Lung (tissue), 12 donors: ENCODE measurements around the gene TSPAN31. TPM values are rescaled to one million over a fixed set of nuclear protein-coding genes. Genes with fewer than 3 reads are reported as not detected.

ENCODE experiments used
- ATAC-seq: fragments of 200-7000 bp; cut with Tn5 transposase; one replicate; pipeline ENCODE4 v1.9.1; 2020; ENCODE audit warnings: moderate number of reproducible peaks; ENCODE audit not compliant: insufficient read depth, low FRiP score
- DNase-seq, 3 donors: peaks; one replicate each; pipeline ENCODE4 v3.0.0-alpha.2; 2013 to 2017
- H3K27ac ChIP-seq, 2 donors: one replicate each; pipeline ENCODE4 v1.5.1; 2013; ENCODE audit warnings: mild to moderate bottlenecking in 2 of 2, moderate library complexity in 2 of 2, control low read depth in 1 of 2, inconsistent platforms in 1 of 2, low read depth in 1 of 2, low read length in 1 of 2
- H3K27me3 ChIP-seq, 3 donors: one replicate each; pipeline ENCODE4 v1.5.1; 2013; ENCODE audit warnings: low read length in 2 of 3; ENCODE audit not compliant: control insufficient read depth in 3 of 3, insufficient read depth in 3 of 3
- H3K36me3 ChIP-seq, 4 donors: one replicate each; pipeline ENCODE4 v1.5.1; 2013; ENCODE audit warnings: low read length in 4 of 4, mild to moderate bottlenecking in 1 of 4, moderate library complexity in 1 of 4; ENCODE audit not compliant: control insufficient read depth in 4 of 4, insufficient read depth in 4 of 4
- H3K4me1 ChIP-seq, 5 donors: one replicate each; pipeline ENCODE4 v1.5.1; 2013; ENCODE audit warnings: low read length in 5 of 5, mild to moderate bottlenecking in 2 of 5, moderate library complexity in 1 of 5; ENCODE audit not compliant: control insufficient read depth in 5 of 5, insufficient read depth in 5 of 5
- H3K4me3 ChIP-seq: one replicate; pipeline ENCODE4 v1.5.1; 2013; ENCODE audit warnings: mild to moderate bottlenecking, control low read depth, moderate library complexity
- H3K9ac ChIP-seq, 2 donors: one replicate each; pipeline ENCODE4 v1.5.1; 2013; ENCODE audit warnings: low read length in 2 of 2, control low read depth in 1 of 2; ENCODE audit not compliant: insufficient read depth in 1 of 2
- H3K9me3 ChIP-seq, 4 donors: one replicate each; pipeline ENCODE4 v1.5.1; 2013; ENCODE audit warnings: low read length in 3 of 4, mild to moderate bottlenecking in 1 of 4, moderate library complexity in 1 of 4; ENCODE audit not compliant: control insufficient read depth in 4 of 4, insufficient read depth in 3 of 4
- WGBS, 2 donors: extraction: QIAGEN DNeasy Blood & Tissue Kit; methylation state at CpG; one replicate each; pipeline ENCODE4 v1.1.7; 2013; 5-methylcytosine and 5-hydroxymethylcytosine counted together
- polyA plus RNA-seq, 2 donors: library from polyadenylated mRNA; stranded (reverse); fragments of 200-250 nt; gene quantifications; one replicate each; pipeline ENCODE4 v1.2.1, GENCODE V29; 2013
- total RNA-seq, 2 donors: library from RNA; depleted of rRNA in 1 of 2; stranded (reverse); fragments of >200 nt in 1 of 2; gene quantifications; one replicate each; pipeline ENCODE4 v1.2.1, GENCODE V29; 2014 to 2021
- TF ChIP-seq, protein P1 (sequence below): IDR thresholded peaks from 2 replicates; pipeline ENCODE4 v1.5.1; 2012; ENCODE audit warnings: mild to moderate bottlenecking; ENCODE audit errors: control extremely low read depth, extremely low read depth
- donor health status: control.
- donor health status: control.
- donor health status: Bipolar disorder and iron deficiency.
- donor health status: healthy.
- donor health status: DM: yes; HTN: yes; CAD: no.

TSPAN31 gene
- total and polyA plus RNA-seq, 4 donors, result 32.4 to 61.1 (median 46.1) TPM

DNA sequence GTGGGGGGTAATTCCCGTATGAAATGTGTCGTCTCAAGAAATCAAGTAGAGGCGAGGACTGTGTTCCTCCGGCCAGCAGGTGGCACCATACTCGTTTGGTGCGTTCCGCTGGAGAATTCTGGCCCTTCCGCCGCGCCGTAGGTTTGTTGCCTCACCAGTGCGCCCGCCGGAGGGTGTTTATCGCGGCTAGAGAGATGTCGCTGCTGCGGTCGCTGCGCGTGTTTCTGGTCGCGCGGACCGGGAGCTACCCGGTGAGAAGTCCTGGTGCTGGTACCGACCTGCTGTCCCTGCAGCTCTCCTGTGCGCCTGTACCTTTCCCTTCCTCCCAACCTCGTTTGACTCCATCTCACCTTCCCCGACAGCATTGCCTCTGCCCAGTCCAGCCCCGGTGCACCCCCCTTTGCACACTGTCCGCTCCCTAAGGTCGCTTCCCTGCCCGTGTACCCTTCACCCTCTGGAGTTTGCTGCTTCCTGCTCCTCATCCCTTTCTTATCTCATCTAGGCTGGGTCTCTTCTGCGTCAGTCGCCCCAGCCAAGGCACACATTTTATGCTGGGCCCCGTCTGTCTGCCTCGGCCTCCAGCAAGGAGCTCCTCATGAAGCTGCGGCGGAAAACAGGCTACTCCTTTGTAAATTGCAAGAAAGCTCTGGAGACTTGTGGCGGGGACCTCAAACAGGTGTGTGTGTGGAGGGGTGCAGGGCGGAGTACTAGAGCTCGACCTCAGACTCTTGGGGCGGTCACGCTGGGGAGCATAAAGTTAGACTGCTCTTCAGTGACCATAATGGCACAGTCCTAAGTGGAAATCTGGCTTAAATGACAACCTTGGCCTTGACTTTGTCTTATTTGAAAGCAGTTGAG is 38.0 kb downstream of the TSPAN31 start, which contains the start of gene TSFM:
Gene TSFM (plus strand): TSS at position 180 of the 858 bp plus-strand sequence. CDS start 15 bp downstream, at position 195.
- WGBS, 2 donors, result 1% methylated on average over 45 of the region's 45 CpGs
- H3K9me3 ChIP-seq, result no peaks in the 10 kb centered on the region
- H3K36me3 ChIP-seq, result peaks cover 9 to 28% (median 18%) of the 10 kb centered on the region in 4 donors
- ATAC-seq (peak; percentile 98), DNase-seq (peak; percentile 96 to 97 (median 96))
- peak within 1 kb of the TSS; percentile 90 for H3K4me3 ChIP-seq
- peak within 1 kb of the TSS; percentile 77 to 93 for H3K9ac ChIP-seq
- peak within 1 kb of the TSS; percentile 10 to 78 for H3K27ac ChIP-seq
- TF ChIP-seq, protein P1, sequence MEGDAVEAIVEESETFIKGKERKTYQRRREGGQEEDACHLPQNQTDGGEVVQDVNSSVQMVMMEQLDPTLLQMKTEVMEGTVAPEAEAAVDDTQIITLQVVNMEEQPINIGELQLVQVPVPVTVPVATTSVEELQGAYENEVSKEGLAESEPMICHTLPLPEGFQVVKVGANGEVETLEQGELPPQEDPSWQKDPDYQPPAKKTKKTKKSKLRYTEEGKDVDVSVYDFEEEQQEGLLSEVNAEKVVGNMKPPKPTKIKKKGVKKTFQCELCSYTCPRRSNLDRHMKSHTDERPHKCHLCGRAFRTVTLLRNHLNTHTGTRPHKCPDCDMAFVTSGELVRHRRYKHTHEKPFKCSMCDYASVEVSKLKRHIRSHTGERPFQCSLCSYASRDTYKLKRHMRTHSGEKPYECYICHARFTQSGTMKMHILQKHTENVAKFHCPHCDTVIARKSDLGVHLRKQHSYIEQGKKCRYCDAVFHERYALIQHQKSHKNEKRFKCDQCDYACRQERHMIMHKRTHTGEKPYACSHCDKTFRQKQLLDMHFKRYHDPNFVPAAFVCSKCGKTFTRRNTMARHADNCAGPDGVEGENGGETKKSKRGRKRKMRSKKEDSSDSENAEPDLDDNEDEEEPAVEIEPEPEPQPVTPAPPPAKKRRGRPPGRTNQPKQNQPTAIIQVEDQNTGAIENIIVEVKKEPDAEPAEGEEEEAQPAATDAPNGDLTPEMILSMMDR, result peak; percentile 96
- peaks cover 0 to 8% (median 4%) of the 10 kb centered on the region in 5 donors for H3K4me1 ChIP-seq
- no peaks in the 10 kb centered on the region for H3K27me3 ChIP-seq

DNA sequence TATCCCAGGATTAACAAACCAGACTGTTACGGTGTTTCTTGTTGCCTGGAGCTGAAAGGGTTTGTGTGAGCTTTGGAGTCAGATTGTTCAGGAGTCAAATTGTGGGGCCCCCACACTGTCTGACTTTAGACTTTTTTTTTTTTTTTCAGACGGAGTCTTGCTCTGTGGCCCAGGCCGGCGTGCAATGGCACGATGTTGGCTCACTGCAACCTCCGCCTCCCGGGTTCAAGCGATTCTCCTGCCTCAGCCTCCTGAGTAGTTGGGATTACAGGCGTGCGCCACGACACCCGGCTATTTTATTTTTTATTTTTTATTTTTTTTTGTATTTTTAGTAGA is 38.6 kb downstream of the TSPAN31 start:
- no peak overlapping the region for H3K27ac ChIP-seq

DNA sequence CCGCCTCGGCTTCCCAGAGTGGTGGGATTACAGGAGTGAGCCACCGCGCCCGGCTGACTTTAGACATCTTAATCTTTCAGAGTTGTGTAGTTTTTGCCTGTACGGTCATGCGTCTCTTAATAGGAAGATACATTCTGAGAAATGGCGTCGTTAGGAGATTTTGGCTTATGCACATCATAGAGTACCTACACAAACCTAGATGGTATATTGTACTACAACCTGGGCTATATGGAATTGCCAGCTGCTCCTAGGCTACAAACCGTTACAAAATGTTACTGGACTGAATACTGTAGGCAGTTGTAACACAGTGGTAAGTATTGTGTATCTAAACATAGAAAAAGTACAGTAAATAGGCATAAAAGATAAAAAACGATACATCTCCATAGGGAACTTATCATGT is 39.0 kb downstream of the TSPAN31 start:
- no peak overlapping the region for H3K4me3 ChIP-seq
- H3K36me3 ChIP-seq, result peaks cover 13 to 35% (median 19%) of the 10 kb centered on the region in 4 donors
- ATAC-seq (no peak), DNase-seq (no peak)
- 96% methylated on average over 11 of the region's 11 CpGs for WGBS, 2 donors
- H3K27me3 ChIP-seq, result no peaks in the 10 kb centered on the region
- TF ChIP-seq, protein P1, result no peak
- H3K9me3 ChIP-seq, result no peaks in the 10 kb centered on the region
- H3K9ac ChIP-seq, result no peak overlapping the region
- peaks cover 0 to 8% (median 4%) of the 10 kb centered on the region in 5 donors for H3K4me1 ChIP-seq
- no peak overlapping the region for H3K27ac ChIP-seq

More for the DNA sequence above, 38.6 kb downstream of the TSPAN31 start:
- Histone ChIP-seq H3K4me3 (peak overlapping the region; percentile 90), H3K36me3 (peaks cover 11 to 31% (median 18%) of the 10 kb centered on the region in 4 donors), H3K4me1 (peaks cover 0 to 8% (median 4%) of the 10 kb centered on the region in 5 donors), H3K9ac (peak overlapping the region; percentile 77 to 93), H3K9me3 (no peaks in the 10 kb centered on the region), H3K27me3 (no peaks in the 10 kb centered on the region)
- WGBS, 2 donors, result 85 to 89% methylated on average over 12 of the region's 12 CpGs
- TF ChIP-seq, protein P1, result no peak
- DNase-seq (no peak), ATAC-seq (no peak)
